GM21576 (cell line): ENCODE measurements around the gene INPP5B.
"Not testable (repeated sequence)": the region's sequence is repeated elsewhere in the genome, so short reads cannot be mapped to it uniquely, and the experiment has no call there.

Experiments used
- ATAC-seq: cut with Tn5 transposase; IDR thresholded peaks from one replicate; pipeline ENCODE4 v1.9.1; 2021; ENCODE audit warnings: mild to moderate bottlenecking, moderate library complexity; ENCODE audit not compliant: unreplicated experiment

Gene INPP5B

DNA sequence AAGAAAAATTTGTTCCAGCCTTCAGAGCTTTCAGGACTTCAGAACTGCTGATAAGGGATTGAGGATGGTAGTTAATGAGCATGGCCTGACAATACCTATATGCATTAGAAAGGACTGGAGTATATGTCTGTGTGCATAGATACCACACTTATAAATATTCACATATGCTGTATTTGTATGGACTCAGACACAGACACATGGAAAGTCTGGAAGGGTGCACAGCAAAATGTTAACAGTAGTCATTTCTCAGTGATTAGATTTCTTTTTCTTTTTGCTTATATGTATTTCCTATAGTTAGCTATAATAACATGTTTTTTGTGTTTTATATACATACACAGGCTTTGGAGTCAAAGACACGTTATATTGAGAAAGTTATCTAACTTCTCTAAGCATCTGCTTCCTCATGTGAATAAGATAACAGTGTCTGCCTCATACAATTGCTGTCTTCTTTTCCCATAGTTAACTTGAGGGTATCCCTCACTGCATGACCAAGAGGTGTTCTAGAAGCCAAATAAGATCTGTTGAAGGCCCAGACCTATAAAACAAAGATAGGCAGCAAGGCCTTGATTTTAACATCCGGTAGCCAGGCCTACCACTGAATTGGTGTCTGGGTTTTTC lies 31.3 kb downstream of the INPP5B start:
- no peak for ATAC-seq

DNA sequence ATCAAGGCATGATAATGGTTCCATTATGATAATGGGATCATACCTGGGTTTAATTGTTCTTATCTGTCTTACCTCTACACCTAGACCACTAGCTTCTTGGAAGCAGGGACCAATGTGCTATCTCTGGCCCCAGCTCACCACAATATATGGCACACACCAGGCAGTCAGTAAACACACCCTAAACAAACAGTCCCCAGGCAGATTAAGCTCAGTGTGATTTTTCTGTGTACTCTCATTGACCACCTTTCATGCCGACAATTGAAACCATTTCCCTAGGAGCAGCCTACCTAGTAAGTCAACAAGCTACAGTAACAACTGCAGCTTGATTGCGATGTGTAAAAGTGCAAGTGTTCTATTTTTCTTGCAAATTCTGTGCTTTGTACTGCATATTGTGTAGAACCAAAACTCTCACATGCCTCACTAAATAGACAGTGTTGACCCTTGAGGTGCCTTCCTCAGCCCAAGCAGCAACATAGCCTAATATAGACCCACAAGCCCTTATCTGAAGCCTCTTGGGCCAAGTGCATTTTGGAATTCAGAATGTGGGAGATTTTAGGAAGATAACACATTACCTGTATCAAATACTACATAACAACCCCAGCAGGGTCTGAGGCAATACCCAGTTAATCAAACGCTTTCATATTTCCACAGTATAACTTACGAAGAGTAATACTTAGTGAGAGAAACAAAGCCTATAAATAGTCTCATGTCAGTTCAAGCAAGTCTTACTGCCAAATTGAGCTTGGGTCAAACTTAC lies 32.0 kb downstream of the INPP5B start:
- no peak for ATAC-seq

DNA sequence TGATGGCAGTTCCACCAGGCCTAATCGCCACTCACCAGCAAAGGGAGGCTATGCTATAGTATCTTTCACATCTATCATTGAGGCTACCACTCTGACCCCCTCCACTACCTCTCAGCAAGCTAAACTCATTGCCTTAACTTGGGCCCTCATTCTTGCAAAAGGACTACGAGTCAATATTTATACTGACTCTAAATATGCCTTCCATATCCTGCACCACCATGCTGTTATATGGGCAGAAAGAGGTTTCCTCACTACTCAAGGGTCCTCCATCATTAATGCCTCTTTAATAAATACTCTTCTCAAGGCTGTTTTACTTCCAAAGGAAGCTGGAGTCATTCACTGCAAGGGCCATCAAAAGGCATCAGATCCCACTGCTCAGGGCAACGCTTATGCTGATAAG lies 35.4 kb downstream of the INPP5B start:
- ATAC-seq = not testable (repeated sequence)

DNA sequence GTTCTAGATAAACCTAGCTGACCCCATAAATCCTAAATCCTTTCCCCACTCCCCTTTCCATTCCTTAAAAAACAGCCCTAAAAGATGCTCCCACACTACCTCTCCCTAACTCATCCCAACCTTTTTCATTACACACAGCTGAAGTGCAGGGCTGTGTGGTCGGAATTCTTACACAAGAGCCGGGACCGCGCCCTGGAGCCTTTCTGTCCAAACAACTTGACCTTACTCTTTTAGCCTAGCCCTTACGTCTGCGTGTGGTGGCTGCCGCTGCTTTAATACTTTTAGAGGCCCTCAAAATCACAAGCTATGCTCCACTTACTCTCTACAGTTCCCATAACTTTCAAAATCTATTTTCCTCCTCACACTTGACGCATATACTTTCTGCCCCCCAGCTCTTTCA lies 36.0 kb downstream of the INPP5B start:
- not testable (repeated sequence) for ATAC-seq

DNA sequence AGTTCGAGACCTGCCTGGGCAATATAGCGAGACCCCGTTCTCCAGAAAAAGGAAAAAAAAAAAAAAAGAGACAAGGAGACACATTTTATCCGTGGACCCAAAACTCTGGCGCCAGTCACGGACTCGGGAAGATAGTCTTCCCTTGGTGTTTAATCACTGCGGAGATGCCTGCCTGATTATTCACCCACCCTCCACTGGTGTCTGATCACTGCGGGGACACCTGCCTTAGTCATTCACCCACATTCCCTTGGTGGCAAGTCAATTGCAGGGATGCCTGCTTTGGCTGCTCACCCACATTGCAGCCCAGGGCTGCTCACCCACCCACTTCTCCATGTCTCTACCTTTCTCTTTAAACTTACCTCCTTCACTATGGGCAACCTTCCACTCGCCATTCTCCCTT lies 38.3 kb downstream of the INPP5B start:
- not testable (repeated sequence) for ATAC-seq

DNA sequence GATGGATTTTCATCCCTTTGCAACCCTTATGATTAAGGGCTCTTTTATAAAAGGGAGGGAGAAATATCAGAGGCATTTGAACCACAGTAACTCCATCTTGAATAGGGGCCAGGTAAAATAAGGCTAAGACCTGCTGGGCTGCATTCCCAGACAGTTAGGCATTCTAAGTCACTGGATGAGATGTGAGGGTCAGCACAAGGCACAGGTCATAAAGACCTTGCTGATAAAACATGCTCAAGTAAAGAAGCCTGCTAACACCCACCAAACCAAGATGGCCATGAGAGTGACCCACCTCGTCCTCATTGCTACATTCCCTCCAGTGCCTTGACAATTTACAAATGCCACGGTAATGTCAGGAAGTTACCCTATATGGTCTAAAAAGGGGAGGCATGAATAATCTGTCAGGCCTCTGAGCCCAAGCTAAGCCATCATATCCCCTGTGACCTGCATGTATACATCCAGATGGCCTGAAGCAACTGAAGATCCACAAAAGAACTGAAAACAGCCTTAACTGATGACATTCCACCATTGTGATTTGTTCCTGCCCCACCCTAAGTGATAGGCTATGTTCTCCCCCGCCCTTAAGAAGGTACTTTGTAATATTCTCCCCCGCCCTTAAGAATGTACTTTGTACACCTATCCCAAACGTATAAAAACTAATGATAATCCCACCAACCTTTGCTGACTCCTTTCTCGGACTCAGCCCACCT lies 39.3 kb downstream of the INPP5B start:
- not testable (repeated sequence) for ATAC-seq

DNA sequence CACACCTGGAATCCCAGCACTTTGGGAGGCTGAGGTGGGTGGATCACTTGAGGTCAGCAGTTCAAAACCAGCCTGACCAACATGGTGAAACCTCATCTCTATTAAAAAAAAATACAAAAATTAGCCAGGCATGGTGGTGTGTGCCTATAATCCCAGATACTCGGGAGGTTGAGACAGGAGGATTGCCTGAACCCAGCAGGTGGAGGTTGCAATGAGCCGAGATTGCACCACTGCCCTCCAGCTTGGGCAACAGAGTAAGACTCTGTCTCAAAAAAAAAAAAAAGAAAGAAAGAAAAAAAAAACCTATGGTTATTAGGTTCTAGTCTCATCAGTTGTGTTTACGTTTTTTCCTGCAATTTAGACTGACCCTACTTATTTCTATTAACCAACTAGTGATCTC lies 40.3 kb downstream of the INPP5B start:
- ATAC-seq = not testable (repeated sequence)

DNA sequence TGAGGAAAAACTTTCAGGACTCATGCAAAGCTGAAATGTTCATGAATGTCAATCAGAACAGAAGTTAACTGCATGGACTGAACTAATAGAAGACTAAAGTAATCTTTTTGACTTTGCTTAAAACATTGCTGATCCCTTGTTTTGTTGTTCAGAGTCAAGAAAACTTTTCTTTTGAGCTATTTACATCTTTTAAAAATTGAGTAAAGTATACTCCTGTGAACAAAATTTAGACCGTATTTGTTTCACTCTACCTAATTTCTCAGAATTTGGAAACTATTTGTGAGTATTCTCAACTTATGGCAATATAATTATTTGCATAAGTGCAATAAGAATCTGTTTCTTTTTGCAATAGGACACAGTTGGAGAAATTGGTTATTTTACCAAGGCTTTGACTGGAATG lies 41.1 kb downstream of the INPP5B start:
- ATAC-seq = no peak

DNA sequence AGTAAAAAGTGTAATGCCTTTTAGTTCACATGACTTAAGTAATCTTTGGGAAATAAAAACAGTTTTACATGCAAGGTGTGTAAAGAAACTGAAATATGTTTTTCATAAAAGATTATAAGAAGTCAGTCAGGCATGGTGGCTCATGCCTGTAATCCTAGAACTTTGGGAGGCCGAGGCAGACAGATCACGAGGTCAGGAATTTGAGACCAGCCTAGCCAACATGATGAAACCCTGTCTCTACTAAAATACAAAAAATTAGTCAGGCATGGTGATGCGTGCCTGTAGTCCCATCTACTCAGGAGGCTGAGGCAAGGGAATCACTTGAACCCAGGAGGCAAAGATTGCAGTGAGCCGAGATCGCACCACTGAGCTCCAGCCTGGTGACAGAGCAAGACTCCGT lies 42.9 kb downstream of the INPP5B start:
- not testable (repeated sequence) for ATAC-seq

DNA sequence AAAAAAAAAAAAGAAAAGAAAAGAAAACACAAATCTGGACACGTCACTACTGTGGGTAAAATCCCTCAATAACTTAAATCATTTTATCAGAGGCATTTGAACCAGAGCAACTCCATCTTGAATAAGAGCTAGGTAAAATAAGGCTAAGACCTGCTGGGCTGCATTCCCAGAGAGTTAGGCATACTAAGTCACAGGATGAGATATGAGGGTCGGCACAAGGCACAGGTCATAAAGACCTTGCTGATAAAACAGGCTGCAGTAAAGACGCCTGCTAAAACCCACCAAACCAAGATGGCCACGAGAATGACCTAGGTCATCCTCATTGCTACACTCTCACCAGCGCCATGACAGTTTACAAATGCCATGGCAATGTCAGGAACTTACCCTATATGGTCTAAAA lies 43.9 kb downstream of the INPP5B start:
- ATAC-seq = no peak

DNA sequence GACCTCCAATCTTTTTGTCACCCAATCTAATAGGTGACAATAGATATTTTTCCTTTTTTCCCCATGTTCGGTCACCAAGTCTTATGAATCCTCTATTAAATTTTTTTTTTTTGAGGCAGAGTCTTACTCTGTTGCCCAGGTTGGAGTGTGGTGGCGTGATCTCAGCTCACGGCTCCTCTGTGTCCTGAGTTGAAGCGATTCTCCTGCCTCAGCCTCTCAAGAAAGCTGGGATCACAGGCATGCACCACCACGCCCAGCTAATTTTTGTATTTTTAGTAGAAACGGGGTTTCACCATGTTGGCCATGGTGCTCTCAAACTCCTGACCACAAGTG lies 45.0 kb downstream of the INPP5B start:
- no peak for ATAC-seq

DNA sequence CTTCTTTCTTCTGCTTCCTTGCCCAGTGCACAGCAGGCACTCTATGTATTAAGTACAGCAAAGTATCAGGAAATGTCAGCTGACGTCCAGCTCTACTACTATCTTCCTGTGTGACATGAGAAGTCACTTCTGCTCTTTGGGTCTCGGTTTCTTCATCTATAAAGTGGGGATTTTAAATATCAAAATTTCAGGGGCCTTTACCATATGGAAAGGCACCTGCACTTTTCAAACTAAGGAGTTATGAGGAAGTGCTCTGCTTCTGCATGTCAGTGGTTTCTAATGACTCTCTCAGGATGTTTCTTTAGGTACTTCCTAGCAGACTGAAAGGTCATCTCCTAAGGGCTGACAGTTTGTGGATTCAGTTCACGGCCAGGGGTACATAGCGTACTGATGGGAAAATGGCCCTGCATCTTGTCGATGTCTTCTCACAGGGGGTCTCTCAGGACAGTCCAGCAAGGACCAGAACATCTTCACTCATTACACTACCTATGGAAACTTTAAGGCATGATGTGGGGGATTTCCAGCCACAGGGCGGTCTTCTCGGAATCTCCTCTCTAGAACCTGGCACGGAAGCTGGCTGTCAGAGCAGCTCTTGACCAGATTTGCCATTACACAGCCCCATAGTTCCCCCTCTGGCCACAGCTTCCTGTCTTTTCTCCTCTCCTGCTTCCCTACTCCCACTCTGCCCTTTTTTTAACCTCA lies 45.5 kb downstream of the INPP5B start:
- ATAC-seq = peak; percentile 65

DNA sequence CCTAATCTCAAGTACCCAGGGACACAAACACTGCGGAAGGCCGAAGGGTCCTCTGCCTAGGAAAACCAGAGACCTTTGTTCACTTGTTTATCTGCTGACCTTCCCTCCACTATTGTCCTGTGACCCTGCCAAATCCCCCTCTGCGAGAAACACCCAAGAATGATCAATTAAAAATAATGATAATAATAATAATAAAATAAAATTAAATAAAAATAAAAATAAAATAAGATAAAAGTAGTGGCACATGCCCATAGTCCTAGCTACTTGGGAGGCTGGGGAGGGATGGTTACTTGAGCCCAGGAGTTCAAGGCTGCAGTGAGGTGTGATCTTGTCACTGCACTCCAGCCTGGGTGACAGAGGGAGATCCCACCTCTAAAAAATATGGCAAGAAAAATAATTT lies 49.3 kb downstream of the INPP5B start:
- ATAC-seq = not testable (repeated sequence)

DNA sequence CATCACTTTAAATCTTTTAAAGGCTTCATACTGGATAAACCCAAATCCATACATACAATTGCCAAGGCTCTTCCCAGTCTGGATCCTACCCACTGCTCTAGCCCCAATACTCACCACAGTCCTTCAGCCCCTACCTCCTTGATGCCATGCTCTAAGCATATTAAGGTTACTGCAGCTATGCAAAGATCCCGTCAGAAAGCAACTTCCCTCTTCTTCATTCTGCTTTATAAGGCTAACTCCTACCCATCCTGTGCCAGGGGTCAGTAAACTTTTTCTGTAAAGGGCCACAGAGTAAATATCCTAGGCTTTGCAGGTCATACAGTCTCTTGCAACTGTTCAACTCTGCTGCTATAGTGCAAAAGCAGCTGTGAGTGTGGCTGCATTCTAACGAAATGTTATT lies 53.2 kb downstream of the INPP5B start:
- ATAC-seq = no peak

DNA sequence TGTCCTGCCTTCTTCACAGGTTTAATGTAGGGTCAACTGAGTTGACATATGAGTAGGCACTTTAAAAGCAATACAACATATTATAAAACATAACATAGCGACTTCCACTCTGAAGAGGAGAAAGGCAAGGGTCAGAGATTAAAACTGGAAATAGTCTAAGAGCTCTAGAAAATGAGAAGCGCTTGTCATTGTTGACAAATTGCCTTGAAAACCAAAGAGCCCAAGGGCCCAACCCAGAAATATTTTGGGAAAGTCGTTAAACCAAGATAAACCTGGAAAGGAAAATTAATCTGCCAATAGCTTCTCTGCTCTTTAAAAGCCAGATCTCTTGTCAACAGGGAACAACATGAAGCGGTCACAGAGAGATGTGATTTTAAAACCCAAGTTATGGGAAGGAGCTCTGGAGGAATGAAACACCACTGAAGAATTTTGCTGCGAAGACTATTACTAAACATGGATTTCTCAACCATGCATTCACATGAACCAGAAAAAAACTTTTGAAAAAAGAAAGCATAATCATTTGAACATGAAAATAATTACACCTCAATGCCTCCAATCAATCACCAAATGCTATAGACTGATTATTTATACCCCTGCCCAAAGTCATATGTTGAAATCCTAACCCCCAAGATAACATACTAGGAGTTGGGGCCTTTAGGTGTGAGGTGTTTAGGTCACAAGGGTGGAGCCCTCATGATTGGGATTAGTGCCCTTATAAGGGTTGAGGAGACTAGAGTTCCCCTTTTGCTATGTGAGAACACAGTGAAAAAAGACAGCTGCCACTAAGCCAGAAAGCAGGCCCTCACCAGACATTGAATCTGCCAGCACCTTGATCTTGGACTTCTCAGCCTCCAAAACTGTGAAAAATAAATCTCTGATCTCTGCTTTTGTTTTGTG lies 54.5 kb downstream of the INPP5B start:
- no peak for ATAC-seq

DNA sequence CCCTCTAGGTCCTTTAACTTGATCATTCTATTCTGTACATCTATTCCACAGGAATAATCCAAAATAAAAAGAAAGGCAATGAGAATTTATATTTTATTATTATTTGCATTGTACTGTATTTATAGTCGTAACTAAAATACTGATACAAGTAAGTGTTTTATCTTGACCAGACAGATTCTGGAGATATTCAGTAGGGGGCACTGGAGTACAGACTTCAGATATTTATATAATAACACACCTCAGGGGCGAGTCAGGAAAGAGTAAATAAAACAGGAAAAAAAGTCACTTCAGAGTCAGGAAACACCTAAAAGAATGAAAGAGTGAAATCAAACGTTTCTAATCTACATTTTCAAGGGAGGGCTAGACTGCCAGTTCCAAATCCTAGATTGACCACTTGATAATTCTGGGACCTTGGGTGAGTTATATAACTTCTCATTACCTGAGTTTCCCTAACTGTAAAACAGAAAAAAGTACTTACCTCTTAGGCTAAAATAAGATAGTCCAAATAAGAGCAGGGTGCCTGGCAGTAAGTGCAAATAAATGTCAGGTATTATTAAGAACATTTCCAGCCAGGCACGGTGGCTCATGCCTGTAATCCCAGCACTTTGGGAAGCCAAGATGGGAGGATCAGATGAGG lies 56.4 kb downstream of the INPP5B start:
- ATAC-seq = no peak

DNA sequence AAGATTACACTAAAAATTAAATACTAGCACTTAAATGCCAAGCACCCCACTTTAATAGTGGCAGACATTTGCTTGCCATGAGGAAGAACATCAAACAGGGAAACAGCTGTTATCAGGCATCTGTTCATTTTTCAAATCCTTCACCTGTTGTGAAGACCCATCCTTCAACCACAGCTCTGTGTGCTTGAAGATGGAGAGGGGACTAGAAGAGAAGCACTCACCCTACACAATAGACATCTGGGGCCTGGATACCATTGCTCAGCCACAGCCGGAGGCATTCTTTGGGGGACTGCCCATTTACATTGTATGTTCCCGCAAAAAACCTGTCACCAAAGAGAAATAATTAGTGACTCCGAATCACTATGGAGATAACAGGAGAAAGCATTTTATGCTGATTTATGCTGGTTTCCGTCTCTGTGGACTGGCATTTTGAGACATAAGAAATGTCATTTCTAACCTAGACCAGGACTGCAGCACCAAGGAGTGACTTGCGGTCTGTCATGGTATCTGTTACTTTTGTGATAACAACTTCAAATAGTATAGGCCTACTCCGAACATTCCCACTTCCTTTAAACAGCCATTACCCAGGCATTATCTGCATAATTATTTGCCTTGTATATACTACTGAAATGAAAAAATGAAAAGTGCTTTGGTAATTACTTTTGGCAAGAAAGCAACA lies 58.7 kb downstream of the INPP5B start:
- no peak for ATAC-seq

DNA sequence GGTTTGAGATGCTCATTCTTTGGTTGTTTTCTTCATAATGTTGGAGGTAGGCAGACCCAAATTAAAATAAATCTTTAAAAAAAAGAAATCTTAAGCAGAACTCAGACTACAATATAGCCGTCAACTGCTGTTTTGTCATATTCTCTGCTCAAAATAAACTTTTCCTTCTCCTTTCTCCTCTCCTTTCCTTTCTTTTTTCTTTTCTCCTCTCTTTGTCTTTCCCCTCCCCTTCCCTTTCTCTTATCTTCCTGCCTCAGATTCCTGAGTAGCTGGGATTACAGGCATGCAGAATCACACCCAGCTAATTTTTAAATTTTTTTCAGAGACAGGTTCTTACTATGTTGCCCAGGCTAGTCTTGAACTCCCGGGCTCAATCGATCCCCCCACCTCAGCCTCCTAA lies 62.7 kb downstream of the INPP5B start:
- no peak for ATAC-seq

DNA sequence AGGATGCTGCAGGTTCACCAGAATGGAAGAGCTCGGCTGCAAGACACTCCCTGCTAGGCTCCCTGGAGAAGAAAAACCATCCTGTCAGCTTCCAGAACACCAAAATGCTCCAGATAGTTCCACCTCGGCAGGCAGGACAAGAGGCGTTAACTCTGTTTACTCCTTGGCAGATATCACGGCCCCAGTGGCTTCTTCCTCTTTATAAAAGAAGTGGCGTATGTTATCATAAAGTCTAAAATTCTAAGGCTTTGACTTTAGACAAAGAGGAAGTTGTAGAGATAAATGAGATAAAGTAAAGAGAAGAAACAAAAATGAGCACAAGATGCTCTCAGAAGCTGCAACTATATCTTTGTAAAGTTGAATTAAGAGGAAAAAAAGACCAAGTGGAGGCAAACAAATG lies 63.2 kb downstream of the INPP5B start:
- no peak for ATAC-seq

DNA sequence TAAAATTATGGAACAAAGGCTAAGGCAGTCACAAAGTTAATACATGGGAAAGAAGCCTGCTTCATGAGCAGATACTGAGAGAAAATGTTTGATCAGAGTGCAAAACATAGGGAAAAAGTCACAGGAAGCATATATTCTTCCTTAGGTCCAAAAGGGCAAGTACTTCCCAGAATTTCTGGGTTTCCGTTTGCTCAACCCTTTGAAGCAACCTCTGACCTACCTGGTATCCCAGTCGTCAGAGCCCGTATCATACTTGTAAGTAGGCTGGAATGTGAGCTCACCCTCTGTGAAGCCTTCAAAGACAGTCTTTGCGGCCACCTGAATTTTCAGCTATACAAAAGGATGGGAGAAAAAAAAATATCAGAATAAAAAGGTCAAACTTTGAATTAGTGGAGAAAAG lies 67.0 kb downstream of the INPP5B start:
- ATAC-seq = no peak
